ENCODE results near the gene EPN2.

Gene EPN2

GRCh38 chr17:19294443-19294842 lies 57.3 kb downstream of the EPN2 start:
- no peak for DNase-seq (ENCODE audit: low read depth)

GRCh38 chr17:19295473-19296135 lies 58.4 kb downstream of the EPN2 start:
- DNase-seq (ENCODE audit: low read depth), result no peak

DNA sequence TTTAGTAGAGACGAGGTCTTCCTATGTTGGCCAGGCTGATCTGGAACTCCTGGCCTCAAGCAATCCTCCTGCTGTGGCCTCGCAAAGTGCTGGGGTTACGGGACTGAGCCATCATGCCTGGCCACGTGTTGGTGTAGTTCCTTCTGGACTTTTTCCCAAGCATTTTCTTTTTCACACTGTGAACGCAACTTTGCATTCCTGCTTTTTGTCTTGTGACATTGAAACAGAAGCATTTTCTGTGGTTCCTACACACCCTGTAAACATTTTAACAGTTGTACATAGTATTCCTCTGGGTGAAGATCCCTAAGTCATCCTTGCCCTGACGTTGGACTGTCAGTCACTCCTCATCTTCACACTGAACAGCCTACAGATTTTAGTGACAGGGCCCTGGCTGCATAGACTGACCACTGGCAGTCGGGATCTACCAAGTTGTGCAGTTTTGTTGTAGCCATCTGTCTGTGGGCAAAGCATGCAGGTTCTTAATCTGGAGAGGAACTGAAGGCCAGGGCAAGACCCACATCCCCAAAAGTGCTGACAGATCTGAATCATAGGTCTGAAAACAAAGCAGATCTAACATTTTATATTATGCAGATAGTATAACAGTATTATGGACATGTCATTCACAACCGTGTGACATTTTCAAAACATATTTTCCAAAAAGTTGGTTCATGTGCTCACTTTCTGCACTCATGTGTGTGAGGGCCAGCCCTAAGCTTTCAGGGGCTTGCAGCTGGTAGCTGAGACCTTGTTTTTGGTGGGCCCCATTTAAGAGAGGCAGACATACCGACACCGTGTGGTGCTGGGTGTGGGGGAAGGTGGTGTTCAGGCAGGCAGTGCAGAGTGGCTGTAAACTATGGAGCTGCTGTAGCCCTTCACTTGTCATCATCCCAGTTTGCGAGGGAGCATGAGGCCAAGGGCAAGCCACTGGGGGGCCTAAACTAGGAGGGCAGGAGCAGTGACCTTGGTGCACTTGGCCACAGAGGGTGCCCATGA lies 59.9 kb downstream of the EPN2 start:
- DNase-seq (ENCODE audit: low read depth), result no peak

GRCh38 chr17:19298569-19299213 lies 61.5 kb downstream of the EPN2 start:
- no peak for DNase-seq (ENCODE audit: low read depth)

GRCh38 chr17:19299214-19299747 lies 62.1 kb downstream of the EPN2 start:
- no peak for DNase-seq (ENCODE audit: low read depth)

GRCh38 chr17:19299866-19300265 lies 62.7 kb downstream of the EPN2 start:
- no peak for DNase-seq (ENCODE audit: low read depth)

- no peak for DNase-seq (ENCODE audit: low read depth)
Observed at GRCh38 chr17:19301274-19301951, 64.2 kb downstream of the EPN2 start.

DNA sequence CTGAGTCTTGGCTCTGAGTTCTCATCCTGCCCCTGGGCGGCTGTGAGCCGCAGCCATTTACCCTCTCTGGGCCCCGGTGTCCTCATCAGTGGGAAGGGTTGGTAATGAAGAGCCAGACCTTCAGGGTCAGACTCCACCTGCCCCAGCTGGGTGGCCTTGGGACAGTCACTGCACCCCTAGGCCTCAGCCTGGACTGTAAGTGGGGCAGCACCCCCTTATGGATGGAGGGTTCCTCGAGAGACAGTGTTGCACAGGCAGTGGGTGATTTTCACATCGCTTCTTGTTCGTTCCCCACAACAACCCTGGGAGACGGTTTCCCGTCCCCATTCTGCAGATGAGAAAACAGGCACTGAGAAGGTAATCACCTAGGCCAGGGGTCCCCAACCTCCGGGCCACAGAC lies 64.8 kb downstream of the EPN2 start:
- no peak for DNase-seq (ENCODE audit: low read depth)

DNA sequence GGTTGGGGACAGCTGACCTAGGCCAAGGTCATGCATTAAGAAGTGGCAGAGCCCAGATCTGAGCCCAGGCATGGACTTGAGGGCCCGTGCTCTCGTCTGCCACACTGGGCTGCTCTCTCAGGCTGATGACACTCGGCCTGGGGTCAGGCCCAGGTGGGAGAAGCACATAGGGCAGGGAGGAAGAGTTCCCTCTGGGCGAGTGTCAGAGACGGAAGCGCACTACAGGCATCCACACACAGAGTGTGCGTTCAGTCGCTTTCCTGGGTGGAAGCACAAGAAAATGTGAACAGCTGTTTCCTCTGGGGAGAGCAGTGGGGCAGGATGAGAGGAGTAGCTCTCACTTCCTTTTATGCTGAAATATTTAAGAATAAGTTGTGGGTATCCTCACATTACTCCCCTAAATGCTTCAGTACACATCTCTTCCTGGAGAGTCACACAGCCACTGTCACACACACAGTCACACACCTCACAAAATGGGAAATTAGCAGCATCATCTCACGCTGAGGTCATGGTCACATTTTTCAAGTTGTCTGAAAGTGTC lies 65.7 kb downstream of the EPN2 start:
- no peak for DNase-seq (ENCODE audit: low read depth)

- DNase-seq (ENCODE audit: low read depth), result no peak
Observed at GRCh38 chr17:19303367-19303776, 66.2 kb downstream of the EPN2 start.

DNA sequence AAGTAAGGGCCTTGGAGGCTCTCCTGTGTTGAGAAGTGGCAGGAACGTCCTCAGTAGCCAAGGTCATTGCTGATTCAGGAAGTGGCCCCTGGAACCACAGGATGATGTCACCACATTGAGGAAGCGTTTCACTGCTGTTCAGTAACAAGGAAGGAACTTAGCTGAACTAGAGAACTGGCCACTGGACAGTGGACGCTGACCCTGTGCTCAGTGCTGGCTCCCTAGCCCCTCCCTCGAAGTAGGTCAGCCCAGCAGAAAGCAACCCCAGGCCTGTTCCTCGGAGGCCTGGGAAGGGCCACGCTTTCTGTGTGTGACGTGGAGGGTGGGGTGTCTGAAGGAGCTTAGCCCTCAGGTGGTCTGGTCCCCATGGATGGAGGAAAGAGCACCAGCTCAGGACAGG lies 67.0 kb downstream of the EPN2 start:
- no peak for DNase-seq (ENCODE audit: low read depth)

- no peak for DNase-seq (ENCODE audit: low read depth)
Observed at GRCh38 chr17:19304751-19305150, 67.6 kb downstream of the EPN2 start.

DNA sequence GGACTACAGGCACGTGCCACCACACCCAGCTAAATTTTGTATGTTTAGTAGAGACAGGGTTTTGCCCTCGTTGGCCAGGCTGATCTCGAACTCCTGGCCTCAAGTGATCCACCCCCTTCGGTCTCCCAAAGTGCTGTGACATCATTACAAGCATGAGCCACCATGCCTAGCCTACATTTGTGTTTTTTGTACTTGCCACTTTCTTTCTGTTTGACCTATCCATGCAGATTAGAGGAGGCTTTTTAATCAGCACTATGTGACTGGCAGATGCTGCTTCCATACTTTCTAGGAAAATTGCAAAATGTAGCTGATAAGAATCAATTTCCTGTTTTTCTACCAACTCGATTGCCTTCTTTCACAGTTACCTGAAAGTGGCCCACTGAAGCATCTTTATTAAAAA lies 68.1 kb downstream of the EPN2 start:
- no peak for DNase-seq (ENCODE audit: low read depth)

GRCh38 chr17:19305761-19306159 lies 68.6 kb downstream of the EPN2 start:
- no peak for DNase-seq (ENCODE audit: low read depth)

DNA sequence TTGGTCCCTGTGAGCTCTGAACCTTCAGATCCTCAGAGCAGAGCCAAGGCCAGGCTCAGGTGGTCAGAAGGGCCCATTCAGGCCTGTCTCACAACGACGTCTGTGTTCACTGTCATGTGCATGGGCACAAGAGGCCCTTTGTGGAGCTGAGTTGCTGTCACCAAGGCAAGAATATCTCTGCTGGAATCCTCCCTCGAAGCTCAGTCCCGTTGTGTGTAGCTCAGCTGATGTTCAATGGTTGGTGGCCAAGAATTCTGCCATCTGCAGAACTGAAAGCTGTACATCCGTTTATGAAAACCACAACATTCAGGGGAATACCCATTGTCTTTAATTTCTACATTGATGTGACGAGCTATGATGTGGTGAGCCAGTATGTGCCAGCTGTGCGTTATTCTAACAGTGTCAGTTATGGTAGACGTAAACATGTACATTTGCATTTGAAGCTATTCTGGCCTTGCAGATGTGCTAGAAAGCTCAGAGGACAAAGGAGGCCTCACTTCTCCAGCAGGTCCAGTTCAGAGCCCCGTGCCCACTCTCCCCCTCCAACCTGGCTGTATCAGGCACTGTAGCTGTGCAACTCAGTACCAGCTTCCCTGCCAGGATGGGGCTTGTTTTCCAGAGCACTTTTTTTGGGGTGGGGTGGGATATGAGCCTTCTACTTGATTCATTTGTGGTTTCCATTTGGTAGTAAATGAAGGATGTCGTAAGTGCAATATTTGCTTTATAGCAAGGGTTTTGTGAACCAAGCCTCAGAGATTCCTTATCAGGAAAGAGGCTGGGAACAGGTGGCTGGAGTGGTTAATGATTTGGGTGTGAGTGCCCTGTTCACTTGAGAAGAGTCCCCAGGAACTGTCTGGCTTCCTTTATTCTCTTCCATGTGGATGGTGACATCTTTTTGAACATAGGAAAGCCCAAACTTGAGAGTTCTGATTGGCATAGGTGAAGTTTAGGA lies 69.3 kb downstream of the EPN2 start:
- no peak for DNase-seq (ENCODE audit: low read depth)

DNA sequence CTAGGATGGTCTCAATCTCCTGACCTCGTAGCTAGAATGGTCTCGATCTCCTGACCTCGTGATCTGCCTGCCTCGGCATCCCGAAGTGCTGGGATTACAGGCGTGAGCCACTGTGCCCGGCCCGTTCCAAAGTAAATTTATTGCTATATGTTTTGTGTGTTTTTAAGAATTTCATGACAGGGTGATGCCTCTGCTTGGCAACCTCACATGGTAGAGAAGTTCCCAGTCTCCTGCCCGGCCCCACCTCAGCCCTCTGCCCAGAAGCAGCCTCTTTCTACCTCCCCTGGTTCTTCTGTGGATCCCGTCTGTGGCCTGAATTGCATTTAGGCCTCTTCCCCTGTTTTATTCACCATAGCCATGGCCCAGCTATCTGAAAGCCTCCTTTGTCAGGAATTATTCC lies 70.4 kb downstream of the EPN2 start:
- no peak for DNase-seq (ENCODE audit: low read depth)

- DNase-seq (ENCODE audit: low read depth), result no peak
Observed at GRCh38 chr17:19308398-19308797, 71.2 kb downstream of the EPN2 start.

DNA sequence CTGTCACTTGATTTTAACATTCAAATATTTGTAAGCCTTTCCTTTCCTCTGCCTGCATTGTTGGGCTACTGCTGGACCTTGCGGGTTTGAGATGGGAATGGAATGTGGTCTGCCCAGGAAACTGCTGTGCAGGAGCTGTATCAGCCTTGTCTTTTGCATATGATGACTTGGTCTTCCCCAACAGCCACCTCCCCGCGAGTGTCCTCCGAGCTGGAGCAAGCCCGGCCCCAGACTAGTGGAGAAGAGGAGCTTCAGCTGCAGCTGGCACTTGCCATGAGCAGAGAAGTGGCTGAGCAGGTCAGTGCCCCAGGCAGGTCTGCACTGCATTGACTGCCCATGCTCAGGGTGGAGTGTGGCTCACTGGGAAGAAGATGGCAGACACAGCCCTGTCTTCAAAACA lies 72.5 kb downstream of the EPN2 start:
- DNase-seq (ENCODE audit: low read depth), result no peak

- DNase-seq (ENCODE audit: low read depth), result no peak
Observed at GRCh38 chr17:19310151-19310550, 73.0 kb downstream of the EPN2 start.

- DNase-seq (ENCODE audit: low read depth), result no peak
Observed at GRCh38 chr17:19311016-19311415, 73.8 kb downstream of the EPN2 start.
